ENCODE results near the gene RBM14. TPM values are rescaled to one million over a fixed set of nuclear protein-coding genes. Genes with fewer than 3 reads are reported as not detected.
A peak's percentile ranks its signal among the peaks of the same experiment; 100 is the strongest.

Gene RBM14
- total RNA-seq, 3 donors from 2014 or later, result 63.8 to 87.0 (median 72.6) TPM

DNA sequence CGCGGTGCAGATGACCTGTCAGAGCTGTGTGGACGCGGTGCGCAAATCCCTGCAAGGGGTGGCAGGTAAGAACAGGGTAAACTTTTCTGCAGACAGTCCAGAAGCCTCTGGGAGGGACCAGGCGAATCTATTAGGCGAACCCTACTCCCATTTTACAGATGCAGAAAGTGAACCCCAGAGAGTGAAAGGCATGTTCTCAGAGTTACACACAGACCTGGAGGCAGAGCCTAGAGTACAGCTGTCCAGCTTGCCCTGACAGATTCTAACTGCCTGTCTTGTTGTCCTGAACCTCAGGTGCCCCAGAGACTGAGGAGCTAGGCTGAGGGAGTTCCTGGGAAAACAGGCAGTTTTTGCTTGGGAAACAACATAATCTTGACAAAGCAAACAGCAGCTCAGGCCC, 22.8 kb upstream of the RBM14 start:
- TF ChIP-seq, protein P1, sequence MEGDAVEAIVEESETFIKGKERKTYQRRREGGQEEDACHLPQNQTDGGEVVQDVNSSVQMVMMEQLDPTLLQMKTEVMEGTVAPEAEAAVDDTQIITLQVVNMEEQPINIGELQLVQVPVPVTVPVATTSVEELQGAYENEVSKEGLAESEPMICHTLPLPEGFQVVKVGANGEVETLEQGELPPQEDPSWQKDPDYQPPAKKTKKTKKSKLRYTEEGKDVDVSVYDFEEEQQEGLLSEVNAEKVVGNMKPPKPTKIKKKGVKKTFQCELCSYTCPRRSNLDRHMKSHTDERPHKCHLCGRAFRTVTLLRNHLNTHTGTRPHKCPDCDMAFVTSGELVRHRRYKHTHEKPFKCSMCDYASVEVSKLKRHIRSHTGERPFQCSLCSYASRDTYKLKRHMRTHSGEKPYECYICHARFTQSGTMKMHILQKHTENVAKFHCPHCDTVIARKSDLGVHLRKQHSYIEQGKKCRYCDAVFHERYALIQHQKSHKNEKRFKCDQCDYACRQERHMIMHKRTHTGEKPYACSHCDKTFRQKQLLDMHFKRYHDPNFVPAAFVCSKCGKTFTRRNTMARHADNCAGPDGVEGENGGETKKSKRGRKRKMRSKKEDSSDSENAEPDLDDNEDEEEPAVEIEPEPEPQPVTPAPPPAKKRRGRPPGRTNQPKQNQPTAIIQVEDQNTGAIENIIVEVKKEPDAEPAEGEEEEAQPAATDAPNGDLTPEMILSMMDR (IDR thresholded peaks at IDR 0.05), result no peak
- H3K9me3 ChIP-seq, result no peaks in the 10 kb centered on the region
- intact Hi-C loops (cut with DNase I, micrococcal nuclease), result no loop called here
- DNase-seq, result no peak
- H3K4me3 ChIP-seq, result peak overlapping the region; percentile 7
- peaks cover 24% of the 10 kb centered on the region for H3K4me1 ChIP-seq (ENCODE audit: low read depth)
- ATAC-seq, result no peak
- H3K36me3 ChIP-seq (ENCODE audit: low read depth), result no peaks in the 10 kb centered on the region

DNA sequence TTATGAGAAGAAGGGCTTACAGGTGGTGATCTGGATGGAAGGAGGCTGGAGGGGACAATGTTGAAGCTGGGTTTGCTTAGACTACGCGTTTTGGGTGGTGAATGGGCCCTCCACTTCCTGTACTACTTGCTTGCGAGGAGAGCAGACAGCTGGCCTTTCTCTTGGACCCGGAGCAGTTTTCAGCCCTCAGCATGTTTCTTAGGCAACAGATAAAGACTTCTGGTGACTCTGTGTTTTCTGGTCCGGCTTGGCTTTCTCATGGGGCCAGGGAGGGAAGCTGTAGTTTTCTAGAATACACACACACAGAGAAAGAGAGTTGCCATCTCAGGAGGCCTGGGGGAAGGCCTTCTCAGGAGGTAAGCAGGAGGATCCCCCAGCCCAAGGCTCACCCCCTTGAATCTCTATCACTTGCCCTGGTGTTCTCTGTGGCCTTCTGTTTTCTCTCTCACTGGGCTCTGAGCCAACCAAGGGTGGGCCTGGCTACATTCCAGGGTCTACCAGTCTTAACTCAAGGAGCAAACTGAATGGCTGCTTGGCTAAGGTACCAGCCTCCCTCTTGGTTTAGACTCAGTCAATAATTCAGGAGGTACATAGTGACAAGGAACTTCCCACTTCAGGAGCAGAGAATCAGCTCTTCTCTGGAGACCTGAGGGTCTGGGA, 21.1 kb upstream of the RBM14 start:
- no peak for ATAC-seq
- no peak overlapping the region for H3K4me3 ChIP-seq
- H3K9me3 ChIP-seq, result no peaks in the 10 kb centered on the region
- H3K36me3 ChIP-seq (ENCODE audit: low read depth), result no peaks in the 10 kb centered on the region
- intact Hi-C loops (cut with DNase I, micrococcal nuclease), result no loop called here
- TF ChIP-seq, protein P1 (IDR thresholded peaks at IDR 0.05), result no peak
- DNase-seq, result peak in 1 of 3 donors; percentile 25
- H3K4me1 ChIP-seq (ENCODE audit: low read depth), result peaks cover 24% of the 10 kb centered on the region

DNA sequence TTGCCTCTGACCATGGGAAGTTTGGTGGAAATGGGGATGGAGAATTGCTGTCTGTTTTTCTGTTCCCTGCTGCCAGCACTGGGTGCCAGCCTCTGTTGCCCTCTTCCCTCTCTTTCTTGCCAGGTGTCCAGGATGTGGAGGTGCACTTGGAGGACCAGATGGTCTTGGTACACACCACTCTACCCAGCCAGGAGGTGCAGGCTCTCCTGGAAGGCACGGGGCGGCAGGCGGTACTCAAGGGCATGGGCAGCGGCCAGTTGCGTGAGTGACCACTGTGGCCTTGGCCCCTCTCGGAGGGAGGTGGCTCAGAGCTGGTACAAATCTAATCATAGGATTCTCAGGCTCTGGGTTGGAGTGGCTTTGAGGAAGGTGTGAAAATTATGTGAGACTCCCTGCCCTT, 17.4 kb upstream of the RBM14 start:
- ATAC-seq, result no peak
- no peak for DNase-seq
- no peaks in the 10 kb centered on the region for H3K9me3 ChIP-seq
- TF ChIP-seq, protein P1 (IDR thresholded peaks at IDR 0.05), result no peak
- H3K36me3 ChIP-seq (ENCODE audit: low read depth), result no peaks in the 10 kb centered on the region
- intact Hi-C loops (cut with DNase I, micrococcal nuclease), result no loop called here
- H3K4me3 ChIP-seq, result no peak overlapping the region
- peaks cover 18% of the 10 kb centered on the region for H3K4me1 ChIP-seq (ENCODE audit: low read depth)

DNA sequence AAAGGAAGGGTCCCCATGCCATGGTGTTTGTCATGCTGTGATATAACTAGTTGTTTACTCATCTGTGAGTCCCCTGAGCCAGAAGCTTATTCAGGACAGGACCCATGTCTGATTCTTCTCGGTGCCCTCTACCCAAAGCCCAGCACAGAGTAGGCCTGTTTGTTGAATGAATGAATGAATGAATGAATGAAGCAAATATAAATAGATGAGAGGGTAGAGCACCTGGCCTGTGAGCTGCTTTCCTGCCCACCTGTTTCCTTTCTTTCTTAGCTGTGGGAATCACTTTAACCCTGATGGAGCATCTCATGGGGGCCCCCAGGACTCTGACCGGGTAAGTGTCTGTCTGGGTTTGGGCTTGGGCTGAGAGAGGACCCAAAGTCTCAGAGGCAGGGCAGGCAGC, 16.2 kb upstream of the RBM14 start:
- TF ChIP-seq, protein P1 (IDR thresholded peaks at IDR 0.05), result no peak
- no peak for DNase-seq
- no peaks in the 10 kb centered on the region for H3K36me3 ChIP-seq (ENCODE audit: low read depth)
- intact Hi-C loops (cut with DNase I, micrococcal nuclease), result no loop called here
- no peak for ATAC-seq
- H3K4me3 ChIP-seq, result no peak overlapping the region
- H3K9me3 ChIP-seq, result no peaks in the 10 kb centered on the region
- H3K4me1 ChIP-seq (ENCODE audit: low read depth), result peaks cover 8% of the 10 kb centered on the region

DNA sequence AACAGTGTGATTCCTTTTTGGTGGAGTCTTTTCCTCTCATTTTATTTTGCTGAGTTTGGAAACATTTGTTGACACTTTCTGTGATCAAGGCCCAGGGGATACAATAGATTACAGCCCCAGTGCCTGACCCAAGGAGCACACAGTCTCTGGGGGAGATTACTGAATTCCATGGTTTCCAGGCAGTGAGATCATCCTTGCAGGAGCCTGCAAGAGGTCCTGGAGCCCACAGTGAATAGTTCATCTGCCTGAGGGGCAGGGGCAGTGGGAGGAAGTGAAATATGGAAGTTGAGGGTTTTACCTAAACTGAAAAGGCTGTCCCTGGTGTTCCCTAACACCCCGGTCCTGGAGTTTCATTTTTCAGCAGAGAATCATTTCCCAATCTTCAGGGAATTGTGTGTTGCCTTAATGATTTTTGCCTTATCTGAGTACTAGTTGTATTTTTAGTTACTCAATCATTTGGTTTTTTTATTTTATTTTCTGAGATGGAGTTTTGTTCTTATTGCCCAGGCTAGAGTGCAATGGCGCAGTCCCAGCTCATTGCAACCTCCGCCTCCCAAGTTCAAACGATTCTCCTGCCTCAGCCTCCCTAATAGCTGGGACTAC, 15.7 kb upstream of the RBM14 start:
- Histone ChIP-seq H3K4me1 (ENCODE audit: low read depth) (peaks cover 6% of the 10 kb centered on the region), H3K4me3 (no peak overlapping the region), H3K36me3 (ENCODE audit: low read depth) (no peaks in the 10 kb centered on the region), H3K9me3 (no peaks in the 10 kb centered on the region)
- no peak for ATAC-seq
- DNase-seq, result no peak
- TF ChIP-seq, protein P1 (IDR thresholded peaks at IDR 0.05), result no peak
- intact Hi-C loops (cut with DNase I, micrococcal nuclease), result no loop called here

All from mucosa of descending colon (tissue), 3 donors.